GM12864 (cell line): ENCODE results near the gene ADAMTS14.

Source experiments
- DNase-seq: peaks from one replicate; pipeline ENCODE4 v3.0.0-alpha.2; 2011; ENCODE audit warnings: low read depth
- H3K4me3 ChIP-seq: 2 replicates; pipeline ENCODE4 v1.5.1; 2011; ENCODE audit warnings: mild to moderate bottlenecking, low read depth, low read length, control low read depth
- TF ChIP-seq, protein P1 (sequence below): IDR thresholded peaks from 2 replicates; pipeline ENCODE4 v1.5.1; 2011; ENCODE audit warnings: low read depth, mild to moderate bottlenecking, moderate library complexity, low read length, control low read depth, inconsistent platforms; ENCODE audit errors: missing control alignments

Gene ADAMTS14

DNA sequence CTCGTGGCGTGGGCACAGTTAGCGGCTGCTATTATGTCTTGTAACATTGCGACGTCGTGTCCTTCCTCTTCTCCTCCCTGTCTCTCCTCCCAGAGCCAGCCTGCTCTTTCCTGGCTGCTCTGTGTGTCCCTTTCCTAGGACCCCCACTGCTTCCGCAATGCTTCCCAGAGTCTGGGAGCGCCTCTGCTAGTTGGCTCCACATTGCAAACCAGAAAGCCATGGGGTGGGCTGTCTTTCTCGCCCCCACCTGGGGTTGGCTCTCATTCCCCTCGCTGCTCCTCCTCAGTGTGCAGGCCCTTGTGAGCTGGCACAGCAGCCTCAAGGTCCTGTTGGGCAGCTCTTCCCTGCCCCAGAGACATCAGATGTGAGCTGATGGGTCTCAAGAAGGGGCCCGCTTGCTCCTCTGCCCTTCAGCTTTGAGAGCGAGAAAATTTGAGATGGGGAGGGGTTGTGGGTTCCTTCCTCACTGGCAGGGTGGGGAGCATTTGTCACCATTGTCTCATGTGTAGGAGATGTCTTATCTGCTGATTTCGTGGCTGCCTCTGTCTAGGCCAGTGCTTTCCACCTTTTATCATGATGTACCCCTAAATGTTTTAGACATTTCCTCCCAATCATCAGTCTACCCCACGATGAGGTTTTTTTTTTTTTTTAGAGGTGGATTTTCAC, 3.3 kb downstream of the ADAMTS14 start:
- TF ChIP-seq, protein P1, sequence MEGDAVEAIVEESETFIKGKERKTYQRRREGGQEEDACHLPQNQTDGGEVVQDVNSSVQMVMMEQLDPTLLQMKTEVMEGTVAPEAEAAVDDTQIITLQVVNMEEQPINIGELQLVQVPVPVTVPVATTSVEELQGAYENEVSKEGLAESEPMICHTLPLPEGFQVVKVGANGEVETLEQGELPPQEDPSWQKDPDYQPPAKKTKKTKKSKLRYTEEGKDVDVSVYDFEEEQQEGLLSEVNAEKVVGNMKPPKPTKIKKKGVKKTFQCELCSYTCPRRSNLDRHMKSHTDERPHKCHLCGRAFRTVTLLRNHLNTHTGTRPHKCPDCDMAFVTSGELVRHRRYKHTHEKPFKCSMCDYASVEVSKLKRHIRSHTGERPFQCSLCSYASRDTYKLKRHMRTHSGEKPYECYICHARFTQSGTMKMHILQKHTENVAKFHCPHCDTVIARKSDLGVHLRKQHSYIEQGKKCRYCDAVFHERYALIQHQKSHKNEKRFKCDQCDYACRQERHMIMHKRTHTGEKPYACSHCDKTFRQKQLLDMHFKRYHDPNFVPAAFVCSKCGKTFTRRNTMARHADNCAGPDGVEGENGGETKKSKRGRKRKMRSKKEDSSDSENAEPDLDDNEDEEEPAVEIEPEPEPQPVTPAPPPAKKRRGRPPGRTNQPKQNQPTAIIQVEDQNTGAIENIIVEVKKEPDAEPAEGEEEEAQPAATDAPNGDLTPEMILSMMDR = no peak
- DNase-seq = no peak
- no peak overlapping the region for H3K4me3 ChIP-seq

DNA sequence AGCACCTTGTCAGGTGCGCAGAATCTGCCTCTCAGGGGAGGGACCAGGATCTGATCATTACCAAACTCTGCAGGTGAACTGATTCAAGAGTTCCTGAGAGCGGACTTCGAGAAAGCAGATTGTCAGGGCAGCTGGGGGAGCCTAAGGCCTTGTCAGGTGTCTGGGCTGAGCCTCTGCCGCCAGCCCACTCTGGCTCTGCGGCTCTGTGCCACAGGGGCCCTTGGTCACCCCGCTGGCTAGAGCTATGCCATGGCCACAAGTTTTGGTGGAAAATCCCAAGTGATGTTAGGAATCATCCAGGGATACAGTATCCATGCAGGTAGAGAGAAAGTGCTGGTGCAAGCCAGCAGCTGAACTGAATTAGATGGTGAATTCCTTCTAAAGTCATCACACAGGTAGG, 4.2 kb downstream of the ADAMTS14 start:
- DNase-seq = no peak
- H3K4me3 ChIP-seq = no peak overlapping the region
- TF ChIP-seq, protein P1 = no peak

DNA sequence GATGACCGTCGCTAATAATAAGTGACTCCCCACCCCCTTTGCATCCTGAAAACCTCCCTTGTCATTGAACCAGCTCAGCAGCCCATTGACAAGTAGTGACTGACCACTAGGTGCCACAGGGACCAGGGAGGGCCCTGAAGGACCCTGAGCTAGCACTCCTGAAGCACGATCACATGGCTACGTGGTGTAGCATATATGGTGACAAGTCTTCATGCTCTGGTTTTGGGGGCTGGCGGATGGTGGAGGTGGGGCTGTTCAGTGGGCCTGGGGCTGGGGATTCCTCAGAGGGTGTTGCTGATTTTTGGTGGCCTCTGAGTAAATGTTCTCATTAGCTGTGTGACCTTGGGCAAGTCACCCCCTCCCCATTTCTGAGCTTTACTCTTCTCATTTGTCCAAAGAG, 4.7 kb downstream of the ADAMTS14 start:
- TF ChIP-seq, protein P1 = no peak
- no peak for DNase-seq
- H3K4me3 ChIP-seq = no peak overlapping the region

DNA sequence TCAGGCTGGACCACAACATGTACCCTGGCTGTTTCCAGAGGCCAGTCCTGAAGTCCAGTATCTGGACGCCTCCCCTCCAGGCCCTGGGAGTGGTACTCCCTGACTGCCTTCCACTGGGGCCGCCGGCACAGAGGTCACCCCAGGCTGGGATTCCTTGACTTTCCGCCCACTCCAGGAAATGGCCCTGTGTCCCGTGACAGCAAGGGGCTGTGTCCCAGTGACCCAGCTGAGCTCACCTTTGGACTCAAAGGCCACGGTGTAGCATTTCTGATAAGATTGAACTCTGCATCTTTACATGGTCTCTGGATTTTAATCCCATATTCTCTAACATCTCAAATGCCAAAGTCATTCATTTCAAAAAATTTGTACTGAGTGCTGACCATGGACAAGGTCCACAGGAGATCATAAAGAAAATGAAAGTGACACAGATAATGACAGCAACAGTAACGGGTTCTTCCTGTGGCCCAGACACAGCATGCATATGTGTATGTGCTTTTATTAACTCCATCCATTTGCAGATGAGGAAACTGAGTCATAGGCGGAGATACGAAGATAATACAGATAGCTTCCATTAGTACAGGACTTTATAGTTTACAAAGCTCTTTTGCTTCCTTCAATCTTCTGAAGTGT, 5.4 kb downstream of the ADAMTS14 start:
- no peak overlapping the region for H3K4me3 ChIP-seq
- DNase-seq = no peak
- TF ChIP-seq, protein P1 = no peak

DNA sequence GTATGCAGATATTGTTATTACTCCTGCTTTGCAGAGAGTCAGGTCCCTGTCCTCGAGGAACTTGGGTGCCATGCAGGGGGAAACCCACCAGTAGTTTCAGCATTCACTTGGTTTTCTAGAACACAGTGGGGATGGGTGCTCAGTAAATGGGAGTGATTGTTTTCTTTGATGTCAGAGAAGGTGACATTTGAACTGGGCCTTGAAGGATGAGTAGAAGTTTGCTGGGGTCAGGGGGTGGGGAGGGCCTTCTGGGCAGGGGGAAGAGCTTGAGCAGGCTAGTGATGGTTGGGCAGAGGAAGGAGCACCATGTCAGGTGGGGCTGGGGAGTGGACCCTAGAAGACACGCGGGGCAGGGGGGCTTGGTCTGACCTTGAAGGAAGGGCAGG, 5.9 kb downstream of the ADAMTS14 start:
- no peak overlapping the region for H3K4me3 ChIP-seq
- DNase-seq = no peak
- TF ChIP-seq, protein P1 = no peak

DNA sequence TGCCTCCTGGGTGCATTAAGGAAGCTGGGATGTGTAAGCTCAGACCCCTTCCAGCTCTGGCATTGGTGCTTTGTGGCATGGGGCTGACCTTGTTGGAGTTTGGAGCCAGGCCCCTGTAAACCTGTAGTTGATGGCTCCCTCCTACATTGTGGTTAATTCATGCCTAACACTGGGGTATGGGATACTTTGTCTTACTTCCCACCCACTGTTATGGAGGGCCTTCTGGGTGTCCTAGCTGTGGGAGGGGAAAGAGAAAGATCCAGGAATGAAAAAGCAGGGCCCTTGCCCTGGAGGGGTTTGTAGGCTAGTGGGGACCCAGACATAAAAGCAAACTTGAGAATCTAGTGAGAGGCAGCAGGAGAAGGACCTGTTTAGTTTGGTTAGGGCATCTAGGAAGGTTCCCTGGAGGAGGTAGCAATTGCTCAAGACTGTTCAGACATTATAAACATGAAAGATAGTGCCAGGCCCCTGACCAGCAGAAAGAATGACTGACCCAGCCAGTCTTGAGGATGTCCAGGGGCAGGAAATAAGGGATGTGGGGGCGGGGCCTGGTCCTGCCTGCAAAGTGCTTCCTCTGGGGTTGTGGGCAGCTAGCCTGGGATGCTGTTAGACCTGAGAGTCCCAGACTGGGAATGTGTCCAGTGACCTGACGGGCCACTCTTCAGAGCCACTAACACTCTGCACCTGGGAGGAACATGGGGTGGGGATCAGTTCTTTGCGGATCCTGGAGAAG, 6.6 kb downstream of the ADAMTS14 start:
- TF ChIP-seq, protein P1 = no peak
- DNase-seq = no peak
- no peak overlapping the region for H3K4me3 ChIP-seq
